ENCODE data around the gene HOXA3.

HOXA3 gene

DNA sequence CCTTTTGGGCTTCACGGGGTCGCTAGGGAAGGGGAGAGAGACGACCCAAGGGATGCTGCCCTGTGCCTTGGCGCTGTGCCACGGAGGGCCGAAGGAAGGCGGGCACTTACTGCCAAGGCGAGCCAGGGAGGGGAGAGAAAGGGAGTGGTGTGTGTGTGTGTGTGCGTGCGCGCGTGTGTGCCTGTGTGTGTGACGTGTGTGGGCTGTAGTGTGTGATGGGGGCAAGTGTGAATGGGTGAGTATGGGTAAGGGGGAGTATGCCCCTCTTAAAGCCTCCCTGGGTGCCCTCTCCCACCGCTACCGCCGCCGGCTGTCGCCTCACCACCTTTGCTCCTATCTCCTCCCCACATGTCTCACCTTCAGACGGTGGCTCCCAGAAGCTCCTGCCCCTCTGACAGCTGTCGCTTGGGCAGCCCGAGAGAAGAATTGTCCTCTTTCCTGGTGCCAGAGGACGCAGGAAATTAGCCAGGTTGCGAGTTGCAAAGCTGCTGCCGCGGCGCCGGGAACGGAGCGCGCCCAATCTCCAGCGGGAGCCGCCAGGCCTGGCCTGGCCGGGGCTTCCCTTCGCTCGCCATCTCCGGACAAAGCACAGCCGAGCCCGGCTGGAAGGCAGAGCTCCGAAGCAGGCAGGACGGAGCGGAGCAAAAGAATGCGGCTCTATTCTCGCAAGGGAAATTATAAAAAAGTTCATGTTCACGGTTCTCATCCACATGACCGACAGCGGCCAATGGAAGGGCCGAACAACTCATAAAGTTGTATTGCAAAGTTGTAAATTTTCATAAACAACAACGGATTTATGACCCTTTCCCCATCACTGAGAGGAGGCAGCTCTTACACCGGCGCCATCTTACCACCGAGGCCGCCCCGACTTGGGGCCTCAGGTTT lies at the start of gene HOXA3:
Gene HOXA3, minus strand, starts transcription at position 653 of the 885 bp plus-strand sequence. CDS start 41,943 bp downstream, outside the sequence.
- DNase-seq = no peak

DNA sequence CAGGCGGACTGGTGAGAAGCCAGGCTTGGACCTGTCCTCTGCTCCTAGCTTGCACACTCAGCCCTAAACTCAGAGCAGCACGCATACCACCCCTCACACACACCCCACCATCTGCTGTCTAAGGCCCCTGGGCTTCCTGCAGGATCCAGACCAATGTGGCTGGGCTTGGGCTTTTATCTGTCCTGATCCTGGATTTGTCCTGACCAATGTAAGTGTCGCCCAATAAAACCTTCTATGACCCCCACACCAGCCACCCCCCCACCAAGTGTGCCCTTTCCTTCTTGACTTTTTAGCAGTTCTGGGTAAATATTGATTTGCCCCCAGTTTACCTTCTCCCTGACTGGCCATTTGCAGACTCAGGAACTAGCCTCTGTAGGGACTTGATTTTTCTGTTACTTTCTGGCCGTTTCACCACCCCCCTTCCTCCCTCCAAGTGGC lies 49.2 kb upstream of the HOXA3 start:
- no peak for DNase-seq

DNA sequence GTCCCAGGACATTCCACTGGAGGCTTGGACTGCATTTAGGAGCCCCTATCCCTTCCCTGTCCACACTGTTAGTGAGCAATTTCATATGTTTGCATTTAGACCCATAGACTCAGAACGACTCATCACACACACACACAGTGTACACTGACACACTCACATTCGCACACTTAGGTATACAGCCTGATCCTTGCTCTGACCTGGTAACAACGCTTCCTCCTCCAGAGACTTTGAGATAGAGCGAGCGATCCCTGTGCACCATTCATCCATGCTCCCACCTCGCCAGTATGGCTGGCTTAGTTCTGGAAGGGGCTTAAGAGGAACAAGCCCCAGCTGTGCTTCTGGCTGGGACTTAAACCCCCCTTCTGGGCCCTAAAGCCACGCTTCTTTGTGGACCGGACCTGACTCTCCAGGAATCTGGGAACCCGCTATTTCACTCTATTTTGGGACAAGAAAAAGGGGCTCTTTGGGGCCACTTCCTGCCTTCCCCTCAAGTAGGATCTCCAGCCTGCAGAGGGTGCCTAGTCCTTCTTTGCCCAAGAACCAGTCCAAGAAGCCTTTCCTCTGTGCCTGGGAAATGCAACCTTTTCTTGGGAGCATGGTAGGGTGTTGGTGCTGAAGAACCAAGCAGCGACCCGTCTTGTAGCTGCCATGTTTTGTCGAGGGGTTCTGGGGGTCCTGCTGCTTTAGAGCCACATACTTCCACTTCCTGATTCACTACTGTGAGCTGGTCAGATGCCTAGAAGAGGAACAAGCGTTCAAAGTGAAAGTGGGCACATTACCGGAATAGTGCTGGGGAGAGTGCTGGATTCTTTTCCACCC lies 48.6 kb upstream of the HOXA3 start:
- no peak for DNase-seq

DNA sequence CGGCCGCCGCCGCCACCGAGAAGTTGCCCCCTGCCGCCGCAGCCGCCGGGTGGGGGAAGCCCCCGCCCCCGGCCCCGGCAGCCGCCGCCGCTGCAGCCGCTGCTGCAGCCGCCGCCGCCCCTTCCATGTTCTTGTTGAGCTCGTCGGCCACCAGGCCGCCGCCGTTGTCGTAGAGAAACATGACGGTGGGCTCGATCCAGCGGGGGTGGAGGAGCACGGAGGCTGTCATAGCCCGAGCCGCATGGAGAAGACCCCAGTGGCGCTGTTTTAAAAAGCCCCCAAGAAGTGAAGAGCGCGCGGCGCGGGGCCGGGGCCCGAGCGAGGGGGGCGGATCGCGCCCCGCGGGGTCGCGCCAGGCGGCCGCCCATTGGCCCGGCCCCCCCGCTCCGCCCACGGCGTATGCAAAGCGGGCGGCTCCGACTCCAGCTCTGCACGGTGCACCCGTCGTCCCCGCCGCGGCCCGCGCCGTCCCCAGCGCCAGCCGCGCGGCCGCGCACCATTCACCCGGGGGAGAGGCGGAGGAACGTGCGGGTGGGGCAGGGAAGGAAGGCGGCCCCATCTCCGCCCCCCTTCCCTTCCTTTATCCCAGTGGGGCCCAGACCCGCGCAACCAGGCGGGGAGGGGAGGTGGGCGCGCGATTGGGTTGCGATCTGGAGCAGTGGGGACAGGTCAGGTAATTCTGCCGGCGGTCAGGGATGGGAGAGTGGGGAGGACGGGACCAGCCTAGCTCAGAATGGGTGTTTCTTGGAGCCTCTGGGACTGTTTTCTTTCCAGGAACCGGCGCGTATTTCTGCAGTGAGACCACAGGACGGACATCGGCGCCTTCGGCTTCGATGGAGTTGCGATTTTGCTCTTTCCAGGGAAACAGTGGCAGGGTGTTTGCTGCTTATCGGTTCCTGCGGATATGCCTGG lies 47.7 kb upstream of the HOXA3 start, which contains the start of gene HOXA13:
Gene HOXA13, minus strand, starts transcription at position 243 of the 912 bp plus-strand sequence. Its CDS starts 14 bp downstream, at position 229.
- peak; percentile 54 to 67 for DNase-seq

DNA sequence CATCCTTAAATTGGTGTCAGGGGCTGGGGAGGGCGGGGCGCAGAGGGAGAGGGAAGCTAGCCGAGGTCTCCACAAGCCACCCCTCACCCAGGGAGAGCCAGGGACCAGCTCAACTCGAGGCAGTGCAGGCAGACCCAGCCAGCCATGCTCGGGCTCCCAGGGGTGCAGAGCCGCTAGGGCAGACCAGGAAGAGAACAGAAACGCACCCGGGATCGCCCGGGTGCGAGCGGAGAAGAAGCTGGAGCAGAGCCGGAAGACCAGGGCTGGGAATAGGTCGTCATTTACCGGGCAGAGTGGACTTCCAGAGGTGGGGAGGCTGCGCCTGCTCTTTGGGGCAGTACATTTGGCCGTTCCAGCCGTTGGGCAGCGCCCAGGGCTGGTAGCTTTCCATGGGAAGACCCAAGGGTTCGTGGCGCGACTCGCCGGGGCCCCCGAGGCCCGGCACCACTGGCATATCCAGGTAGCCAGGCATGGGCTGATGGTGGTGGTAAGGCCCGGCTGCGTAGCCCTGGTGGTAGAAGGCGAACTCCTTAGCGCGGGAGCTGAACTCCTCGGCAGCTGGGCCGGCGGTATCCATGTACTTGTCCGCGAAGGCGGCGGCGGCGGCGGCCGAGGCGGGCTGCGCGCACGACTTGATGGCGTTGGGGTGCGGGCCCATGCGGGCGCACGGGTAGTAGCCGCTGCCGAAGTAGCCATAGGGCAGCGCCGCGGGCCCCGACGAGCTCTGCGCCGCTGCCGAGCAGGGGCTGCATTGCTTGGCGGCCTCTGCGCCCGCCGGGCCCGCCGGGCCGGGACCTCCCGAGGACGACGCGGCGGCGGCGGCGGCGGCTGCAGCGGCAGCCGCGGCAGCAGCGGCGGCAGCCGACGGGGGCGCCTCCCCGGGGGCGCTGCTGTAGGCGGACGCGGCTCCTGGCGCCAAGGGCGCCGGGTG lies 46.8 kb upstream of the HOXA3 start:
- DNase-seq = peak; percentile 15 to 45

DNA sequence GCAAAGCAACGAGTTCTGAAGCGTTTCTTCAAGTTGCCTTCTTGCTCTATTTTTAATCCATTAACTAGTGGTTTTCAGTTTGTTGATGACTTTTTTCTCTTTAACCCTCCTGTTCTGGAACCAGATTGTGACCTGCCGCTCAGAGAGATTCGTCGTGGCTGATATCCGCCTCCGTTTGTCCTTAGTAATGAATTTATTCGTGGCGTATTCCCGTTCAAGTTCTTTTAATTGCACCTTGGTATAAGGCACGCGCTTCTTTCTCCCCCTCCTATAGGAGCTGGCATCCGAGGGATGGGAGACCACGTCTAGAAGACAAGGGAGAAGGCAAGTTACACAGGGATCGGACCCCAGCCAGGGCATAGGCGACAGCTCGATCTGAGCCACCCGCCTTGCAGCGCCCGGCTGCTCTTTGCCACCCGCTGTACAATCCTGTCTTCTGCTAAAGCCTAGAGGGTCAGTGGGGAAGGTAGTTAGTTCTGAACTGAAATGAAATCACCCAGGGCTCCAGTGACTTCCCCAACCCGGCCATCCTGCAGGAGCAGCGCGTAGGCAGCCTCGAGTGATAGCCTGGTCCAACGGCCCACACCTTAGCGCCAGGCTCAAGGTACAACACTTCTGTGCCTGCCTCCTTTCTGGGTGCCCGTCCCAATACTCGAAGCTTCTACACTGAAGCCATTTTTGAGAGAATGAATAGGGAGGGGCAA lies 45.9 kb upstream of the HOXA3 start:
- DNase-seq = no peak

DNA sequence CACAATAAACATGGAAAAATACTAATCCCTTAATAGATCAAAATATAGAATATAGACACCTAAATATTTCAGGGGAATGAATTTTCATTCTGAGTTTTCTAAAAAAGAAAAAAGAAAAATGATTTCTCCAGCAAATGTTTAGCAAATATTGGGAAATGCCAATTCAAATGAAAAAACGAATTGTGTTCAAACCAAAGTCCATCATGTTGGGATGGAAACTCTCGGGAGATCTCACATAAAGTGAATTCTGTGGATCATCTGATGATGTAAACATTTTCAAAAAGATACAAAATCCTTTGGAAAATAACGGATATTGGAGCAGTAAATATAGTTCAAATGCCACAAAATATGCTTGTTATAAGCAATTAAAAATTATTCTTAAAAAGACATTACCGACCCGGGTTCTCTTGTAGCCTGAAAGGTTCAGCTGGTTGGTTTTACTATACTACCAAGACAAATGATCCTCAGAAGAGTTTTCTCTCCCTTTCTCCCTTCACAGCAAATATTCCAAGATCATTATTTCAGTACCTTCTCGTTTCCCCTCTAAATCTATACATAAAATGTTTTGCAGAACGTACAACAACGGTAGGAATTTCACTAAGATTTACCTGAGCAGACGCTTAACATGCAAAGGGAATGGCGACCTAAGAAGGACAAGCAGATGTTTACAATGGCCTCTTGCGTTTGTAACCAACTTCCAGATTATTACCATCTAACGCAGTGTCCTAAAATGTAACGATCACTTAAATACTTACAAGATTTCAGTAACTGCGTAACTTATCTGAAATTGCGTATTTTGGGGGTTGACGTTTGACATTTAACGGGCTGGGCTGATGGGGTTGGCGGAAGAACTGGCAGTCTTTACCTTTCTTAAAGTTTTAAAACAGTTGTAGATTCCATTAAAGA lies 45.0 kb upstream of the HOXA3 start:
- DNase-seq = no peak

DNA sequence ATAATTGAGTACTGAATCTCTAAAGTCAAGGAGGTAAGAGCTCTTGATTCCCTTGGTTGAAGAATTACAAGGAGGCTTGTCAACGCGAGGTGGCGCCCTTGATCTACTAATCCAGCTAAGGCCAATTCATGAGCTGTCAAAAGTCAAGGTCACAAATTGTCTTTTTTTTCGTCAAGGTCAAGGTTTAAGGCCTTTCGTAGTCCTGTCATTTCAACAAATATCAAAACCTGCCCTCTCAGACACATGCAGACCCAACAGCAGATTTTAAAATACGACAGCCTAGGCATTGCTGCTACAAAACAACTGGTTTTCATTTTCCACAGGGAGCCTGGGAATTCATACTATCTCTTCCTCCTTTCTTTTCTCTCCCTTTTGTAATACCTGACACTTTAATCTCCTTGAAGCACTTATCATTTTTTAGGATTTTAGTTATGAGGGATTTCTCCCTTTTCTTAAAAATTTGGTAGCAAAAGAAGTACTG lies 43.9 kb upstream of the HOXA3 start:
- DNase-seq = peak; percentile 66 to 68

DNA sequence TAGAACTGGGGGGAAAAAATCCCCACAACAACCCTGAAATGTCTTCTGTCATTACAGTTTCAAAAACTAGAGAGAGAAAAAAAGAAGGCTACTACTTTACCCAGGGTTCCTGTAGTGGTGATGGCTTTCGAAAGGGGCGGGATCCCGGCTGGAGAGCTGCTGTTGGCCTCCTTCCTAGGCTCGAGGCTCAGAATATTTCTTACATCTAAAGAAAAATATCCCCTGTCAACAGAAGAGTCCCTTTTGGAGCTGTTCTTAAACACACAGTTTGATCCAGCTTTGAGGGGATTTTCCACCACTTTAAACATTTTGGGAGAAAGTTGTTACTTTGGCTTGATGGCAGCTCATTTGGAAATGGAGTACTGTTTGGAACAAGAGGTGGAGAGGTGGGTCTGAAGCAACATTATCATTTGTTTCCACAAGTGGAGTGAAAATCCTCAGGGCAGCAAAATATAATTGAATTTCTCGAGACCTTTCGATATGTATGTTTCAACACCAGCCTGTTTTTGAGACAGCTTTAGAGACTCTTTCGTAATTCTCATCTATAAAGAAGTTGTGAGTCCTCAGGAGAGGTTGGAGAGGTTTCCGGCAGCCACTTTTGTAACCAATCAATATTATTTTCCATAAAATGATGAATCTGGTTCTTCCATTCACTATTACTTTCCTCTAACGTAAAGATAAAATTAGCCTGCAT lies 42.5 kb upstream of the HOXA3 start:
- DNase-seq = no peak

GRCh38 chr7:27194002-27194352 lies 41.6 kb upstream of the HOXA3 start:
- no peak for DNase-seq

DNA sequence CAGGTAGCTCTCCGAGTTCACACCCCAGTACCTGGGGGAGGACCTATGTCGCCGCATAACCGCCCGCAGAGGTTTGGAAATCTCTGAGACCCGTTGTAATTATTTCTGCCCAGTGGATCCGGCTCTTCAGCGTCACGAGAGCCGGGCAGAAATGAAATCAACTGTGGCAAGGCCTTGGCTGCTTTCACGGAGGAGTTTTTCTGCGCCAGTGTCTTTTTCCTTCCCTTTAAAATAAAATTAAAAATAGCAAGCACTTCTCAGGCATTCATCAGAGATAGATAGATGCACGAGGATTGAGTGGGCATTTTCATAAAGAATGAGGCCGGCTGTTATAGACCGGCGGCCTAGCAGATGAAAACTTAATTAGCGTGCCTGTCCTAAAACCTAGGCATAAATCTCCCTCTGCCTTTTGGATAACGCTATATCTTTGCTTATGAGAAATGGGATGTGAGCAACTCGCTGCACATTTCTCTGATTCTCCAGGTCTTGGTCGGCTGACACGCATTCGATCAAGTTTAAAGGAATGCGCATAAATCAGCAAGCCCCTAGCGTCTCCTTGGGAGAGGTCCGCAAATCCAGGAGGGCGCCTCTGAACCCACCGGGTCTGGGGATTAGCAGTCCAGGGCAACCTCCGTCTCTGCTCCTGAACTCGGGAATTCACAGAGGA lies 41.1 kb upstream of the HOXA3 start:
- no peak for DNase-seq

DNA sequence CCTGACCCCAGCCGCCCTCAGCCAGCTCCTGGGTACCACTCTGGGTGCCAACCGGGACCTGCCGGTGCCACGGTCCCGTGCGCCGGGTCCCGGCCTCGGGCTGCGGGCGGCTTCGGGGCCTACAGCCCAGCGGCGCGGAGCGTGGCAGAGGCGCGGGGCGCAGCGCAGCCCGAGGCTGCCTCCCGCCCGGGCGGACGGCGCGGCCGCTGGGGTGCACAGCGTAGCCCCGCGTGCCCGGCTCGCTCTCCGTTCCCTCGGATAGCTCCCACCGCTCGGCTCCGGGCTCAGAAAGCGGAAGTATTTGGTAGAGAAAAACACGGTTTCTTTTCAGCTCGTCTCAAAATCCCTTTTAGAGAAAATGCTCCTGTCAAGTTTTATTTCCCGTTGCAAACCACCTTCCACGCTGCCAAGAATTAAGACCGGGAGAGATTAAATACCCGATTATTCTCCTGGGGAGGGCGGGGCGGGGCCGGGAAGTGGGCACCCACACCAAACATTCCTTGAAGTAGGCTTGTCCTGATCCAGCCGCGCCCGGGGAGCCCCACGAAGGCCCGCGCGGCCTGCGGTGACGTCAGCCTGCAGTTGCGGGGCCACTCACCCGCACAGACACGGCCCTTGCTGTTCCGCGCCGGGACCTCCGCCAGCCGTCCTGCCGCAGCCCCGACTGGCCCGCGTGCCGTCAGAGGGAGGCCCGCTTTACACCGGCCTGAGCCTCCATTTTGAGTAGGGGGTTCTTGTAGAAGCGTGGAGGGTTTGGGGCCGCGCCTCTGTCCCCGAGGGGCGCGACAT lies 40.4 kb upstream of the HOXA3 start:
- DNase-seq = no peak

DNA sequence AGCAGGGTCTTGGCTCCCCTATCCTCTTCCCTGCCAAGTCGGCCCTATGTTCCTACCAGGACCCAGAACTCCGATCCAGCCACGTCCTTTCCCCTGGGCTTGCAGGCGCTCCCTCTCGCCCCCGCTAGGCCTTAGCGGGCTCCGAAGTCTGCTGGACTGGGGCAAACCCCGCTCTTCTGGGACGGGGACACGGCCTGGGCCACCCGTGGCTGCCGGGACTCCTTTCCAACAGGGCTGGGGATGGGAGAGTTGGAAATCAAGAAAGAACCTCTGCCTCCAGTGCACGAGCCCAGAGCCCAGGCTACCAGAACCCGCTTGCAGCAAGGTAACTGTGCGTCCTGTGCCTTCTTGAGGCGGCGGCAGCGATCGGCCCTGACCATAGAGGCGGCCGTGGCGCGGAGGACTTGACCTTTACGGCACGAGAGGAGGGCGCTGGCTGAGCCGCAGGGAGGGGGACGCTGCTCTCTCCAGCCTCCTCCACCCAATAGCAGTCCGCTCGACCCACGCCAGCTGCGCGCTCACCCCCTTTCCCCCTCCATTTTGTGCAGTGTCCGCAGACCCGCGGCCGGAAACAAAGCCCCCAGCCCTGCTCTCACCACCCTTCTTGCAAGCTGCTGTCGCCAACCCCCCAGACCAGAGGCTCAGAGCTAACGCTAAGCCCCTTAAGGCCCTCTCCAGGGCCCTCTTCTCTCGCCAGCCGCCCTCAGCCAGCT lies 39.6 kb upstream of the HOXA3 start:
- no peak for DNase-seq

GRCh38 chr7:27191161-27191731 lies 38.9 kb upstream of the HOXA3 start:
- no peak for DNase-seq

DNA sequence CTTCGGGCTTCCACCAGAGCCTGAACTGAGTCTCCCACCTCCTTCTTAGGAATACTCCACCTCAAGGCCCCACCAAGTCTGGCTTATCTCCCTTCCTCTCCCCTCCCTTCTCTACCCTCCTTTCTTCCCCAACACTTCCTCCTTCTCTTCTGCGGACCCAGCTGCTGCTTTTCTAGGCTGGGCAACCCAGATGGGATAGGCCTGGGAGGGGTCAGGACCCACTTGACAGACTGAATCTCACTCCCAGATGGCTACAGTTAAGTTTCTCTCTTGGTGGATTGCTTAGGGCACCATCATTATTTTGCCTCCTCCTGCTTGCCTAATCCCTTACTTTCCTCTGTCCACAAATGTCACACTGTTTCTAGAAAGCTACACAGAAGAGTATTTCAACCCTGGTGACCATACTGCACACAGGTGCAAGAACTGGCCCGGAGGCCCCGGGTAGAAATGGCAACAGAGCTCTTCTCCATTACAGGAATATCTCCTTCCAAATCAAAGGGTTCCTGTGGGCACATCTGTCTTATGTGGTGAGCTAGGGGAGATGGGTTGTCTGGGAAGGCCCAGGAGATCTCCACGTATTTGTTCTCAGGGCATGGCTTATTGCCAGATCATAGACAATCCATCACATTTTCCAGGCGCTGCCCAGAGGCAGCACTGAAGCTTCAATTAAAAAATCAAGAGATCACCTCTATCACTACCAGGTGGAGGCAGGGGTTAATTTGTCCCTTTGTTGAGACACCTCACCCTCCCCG lies 37.8 kb upstream of the HOXA3 start:
- no peak for DNase-seq

Data from NCI-H2081 (cell line).